ENCODE results near the gene LBP.

DNA sequence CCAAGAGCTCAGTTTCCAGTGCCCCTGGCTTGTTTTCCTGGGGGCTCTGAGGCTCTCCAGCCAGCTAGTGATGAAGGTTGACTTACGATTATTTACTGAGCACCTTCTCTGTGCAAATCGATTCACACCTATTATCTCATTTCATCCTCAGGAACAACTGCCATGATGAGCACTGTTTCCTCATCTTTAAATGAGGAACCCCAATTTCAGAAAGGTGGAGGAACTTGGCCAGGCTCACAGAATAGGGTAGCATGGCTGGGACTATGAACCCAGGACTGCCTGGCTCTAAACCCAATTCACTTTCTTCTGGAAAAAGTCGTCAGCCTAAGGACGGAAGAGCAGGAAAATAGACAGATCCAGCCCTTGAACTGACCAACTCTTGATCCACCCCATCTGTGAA is 45.8 kb upstream of the LBP start:
- TF ChIP-seq, protein P1, sequence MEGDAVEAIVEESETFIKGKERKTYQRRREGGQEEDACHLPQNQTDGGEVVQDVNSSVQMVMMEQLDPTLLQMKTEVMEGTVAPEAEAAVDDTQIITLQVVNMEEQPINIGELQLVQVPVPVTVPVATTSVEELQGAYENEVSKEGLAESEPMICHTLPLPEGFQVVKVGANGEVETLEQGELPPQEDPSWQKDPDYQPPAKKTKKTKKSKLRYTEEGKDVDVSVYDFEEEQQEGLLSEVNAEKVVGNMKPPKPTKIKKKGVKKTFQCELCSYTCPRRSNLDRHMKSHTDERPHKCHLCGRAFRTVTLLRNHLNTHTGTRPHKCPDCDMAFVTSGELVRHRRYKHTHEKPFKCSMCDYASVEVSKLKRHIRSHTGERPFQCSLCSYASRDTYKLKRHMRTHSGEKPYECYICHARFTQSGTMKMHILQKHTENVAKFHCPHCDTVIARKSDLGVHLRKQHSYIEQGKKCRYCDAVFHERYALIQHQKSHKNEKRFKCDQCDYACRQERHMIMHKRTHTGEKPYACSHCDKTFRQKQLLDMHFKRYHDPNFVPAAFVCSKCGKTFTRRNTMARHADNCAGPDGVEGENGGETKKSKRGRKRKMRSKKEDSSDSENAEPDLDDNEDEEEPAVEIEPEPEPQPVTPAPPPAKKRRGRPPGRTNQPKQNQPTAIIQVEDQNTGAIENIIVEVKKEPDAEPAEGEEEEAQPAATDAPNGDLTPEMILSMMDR (IDR thresholded peaks at IDR 0.05), result no peak
- TF ChIP-seq POLR2A (IDR thresholded peaks at IDR 0.05), result no peak
